ENCODE results near the gene SCO1. TPM values are rescaled to one million over a fixed set of nuclear protein-coding genes. Genes with fewer than 3 reads are reported as not detected.

Gene SCO1
- total RNA-seq, 1 donor from 2014 or later, result 36.0 TPM

DNA sequence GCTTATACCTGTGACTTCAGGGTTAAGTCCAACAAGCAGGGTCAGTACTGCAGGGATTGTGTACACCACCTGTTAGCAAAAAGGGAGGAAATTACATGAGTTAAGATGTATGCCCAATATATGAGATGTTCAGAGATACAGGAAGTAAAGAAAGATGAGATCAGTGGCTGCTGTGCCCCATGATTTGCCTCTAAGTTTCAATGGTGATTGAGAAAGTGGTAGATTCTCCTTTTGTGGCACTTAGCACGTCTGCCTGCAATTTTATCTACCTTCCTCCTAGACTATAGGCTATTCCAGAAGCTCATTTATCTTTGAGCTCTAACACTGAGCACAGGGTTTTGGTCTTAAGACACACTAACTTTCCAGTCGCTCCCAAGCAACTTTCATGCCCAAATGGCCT lies 28.9 kb upstream of the SCO1 start:
- no peak overlapping the region for H3K27ac ChIP-seq (ENCODE audit: low read depth, low read length)
- Mint-ChIP-seq H3K36me3 (ENCODE audit: low read depth, unreplicated experiment) (no peaks in the 10 kb centered on the region), H3K4me3 (ENCODE audit: unreplicated experiment) (no peak overlapping the region), H3K27me3 (ENCODE audit: low read depth, unreplicated experiment) (no peaks in the 10 kb centered on the region), H3K4me1 (ENCODE audit: low read depth, unreplicated experiment) (peaks cover 4% of the 10 kb centered on the region), H3K9me3 (ENCODE audit: unreplicated experiment) (no peaks in the 10 kb centered on the region), H3K27ac (ENCODE audit: unreplicated experiment) (no peak overlapping the region)
- DNase-seq (ENCODE audit: low read depth) (no peak), FAIRE-seq (no peak)
- H3K4me3 ChIP-seq (ENCODE audit: insufficient read depth, low read depth, low read length), result no peak overlapping the region
- no peaks in the 10 kb centered on the region for H3K9me3 ChIP-seq (ENCODE audit: insufficient read depth, low read depth, low read length)
- no peaks in the 10 kb centered on the region for H3K27me3 ChIP-seq (ENCODE audit: insufficient read depth, low read length)
- H3K4me2 ChIP-seq (ENCODE audit: low read length), result no peak overlapping the region
- no peaks in the 10 kb centered on the region for H3K36me3 ChIP-seq (ENCODE audit: insufficient read depth, low read length)
- H2AFZ ChIP-seq (ENCODE audit: low read depth, low read length), result no peak overlapping the region
- H3K4me1 ChIP-seq (ENCODE audit: insufficient read depth, low read length), result no peaks in the 10 kb centered on the region
- H3K9ac ChIP-seq (ENCODE audit: low read length), result no peak overlapping the region
- H4K20me1 ChIP-seq (ENCODE audit: insufficient read depth, low read length), result no peaks in the 10 kb centered on the region
- no peaks in the 10 kb centered on the region for H3K79me2 ChIP-seq (ENCODE audit: insufficient read depth, low read length)
- TF ChIP-seq CTCF (IDR thresholded peaks at IDR 0.05; ENCODE audit: insufficient read depth, low read depth, low read length) (no peak), EZH2 (IDR thresholded peaks at IDR 0.05; ENCODE audit: insufficient read depth, low read length) (no peak)

DNA sequence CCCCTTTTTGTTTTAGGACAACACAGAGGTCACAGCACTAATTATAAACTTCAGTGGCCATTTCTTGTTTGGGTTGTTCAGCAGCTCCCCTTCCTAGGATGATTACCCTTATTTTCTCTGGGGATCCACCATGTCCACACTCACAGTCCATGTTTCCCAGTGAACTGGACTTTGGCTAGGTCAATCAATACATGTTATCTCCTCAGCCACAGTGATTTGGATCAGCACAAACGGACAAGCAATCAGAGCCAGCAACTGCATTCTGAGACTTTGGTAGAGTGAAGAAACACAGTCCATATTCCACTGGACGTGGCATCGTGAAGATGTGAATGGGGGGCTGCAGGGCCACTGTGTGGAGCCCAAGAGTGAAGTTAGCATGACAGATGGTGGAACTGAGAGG lies 27.9 kb upstream of the SCO1 start:
- DNase-seq (ENCODE audit: low read depth), result no peak
- FAIRE-seq, result no peak
- Histone ChIP-seq H3K79me2 (ENCODE audit: insufficient read depth, low read length) (no peaks in the 10 kb centered on the region), H3K9ac (ENCODE audit: low read length) (no peak overlapping the region), H3K27me3 (ENCODE audit: insufficient read depth, low read length) (no peaks in the 10 kb centered on the region), H3K9me3 (ENCODE audit: insufficient read depth, low read depth, low read length) (no peaks in the 10 kb centered on the region), H3K4me2 (ENCODE audit: low read length) (no peak overlapping the region), H3K4me3 (ENCODE audit: insufficient read depth, low read depth, low read length) (no peak overlapping the region), H3K27ac (ENCODE audit: low read depth, low read length) (no peak overlapping the region), H3K36me3 (ENCODE audit: insufficient read depth, low read length) (no peaks in the 10 kb centered on the region), H4K20me1 (ENCODE audit: insufficient read depth, low read length) (no peaks in the 10 kb centered on the region), H3K4me1 (ENCODE audit: insufficient read depth, low read length) (no peaks in the 10 kb centered on the region), H2AFZ (ENCODE audit: low read depth, low read length) (no peak overlapping the region)
- no peaks in the 10 kb centered on the region for H3K27me3 Mint-ChIP-seq (ENCODE audit: low read depth, unreplicated experiment)
- no peak for TF ChIP-seq CTCF (IDR thresholded peaks at IDR 0.05; ENCODE audit: insufficient read depth, low read depth, low read length)
- no peak for TF ChIP-seq EZH2 (IDR thresholded peaks at IDR 0.05; ENCODE audit: insufficient read depth, low read length)
- no peaks in the 10 kb centered on the region for H3K4me1 Mint-ChIP-seq (ENCODE audit: low read depth, unreplicated experiment)
- H3K4me3 Mint-ChIP-seq (ENCODE audit: unreplicated experiment), result no peak overlapping the region
- H3K9me3 Mint-ChIP-seq (ENCODE audit: unreplicated experiment), result no peaks in the 10 kb centered on the region
- H3K27ac Mint-ChIP-seq (ENCODE audit: unreplicated experiment), result no peak overlapping the region
- H3K36me3 Mint-ChIP-seq (ENCODE audit: low read depth, unreplicated experiment), result no peaks in the 10 kb centered on the region

- Histone ChIP-seq H3K36me3 (ENCODE audit: insufficient read depth, low read length) (no peaks in the 10 kb centered on the region), H3K79me2 (ENCODE audit: insufficient read depth, low read length) (no peaks in the 10 kb centered on the region), H3K4me2 (ENCODE audit: low read length) (no peak overlapping the region), H4K20me1 (ENCODE audit: insufficient read depth, low read length) (no peaks in the 10 kb centered on the region), H3K9ac (ENCODE audit: low read length) (no peak overlapping the region), H3K4me1 (ENCODE audit: insufficient read depth, low read length) (no peaks in the 10 kb centered on the region), H3K27me3 (ENCODE audit: insufficient read depth, low read length) (no peaks in the 10 kb centered on the region), H3K9me3 (ENCODE audit: insufficient read depth, low read depth, low read length) (no peaks in the 10 kb centered on the region), H2AFZ (ENCODE audit: low read depth, low read length) (no peak overlapping the region), H3K27ac (ENCODE audit: low read depth, low read length) (no peak overlapping the region), H3K4me3 (ENCODE audit: insufficient read depth, low read depth, low read length) (no peak overlapping the region)
- Mint-ChIP-seq H3K27me3 (ENCODE audit: low read depth, unreplicated experiment) (no peaks in the 10 kb centered on the region), H3K36me3 (ENCODE audit: low read depth, unreplicated experiment) (no peaks in the 10 kb centered on the region), H3K4me3 (ENCODE audit: unreplicated experiment) (no peak overlapping the region), H3K27ac (ENCODE audit: unreplicated experiment) (no peak overlapping the region), H3K4me1 (ENCODE audit: low read depth, unreplicated experiment) (no peaks in the 10 kb centered on the region), H3K9me3 (ENCODE audit: unreplicated experiment) (no peaks in the 10 kb centered on the region)
- DNase-seq (ENCODE audit: low read depth), result no peak
- no peak for FAIRE-seq
- no peak for TF ChIP-seq EZH2 (IDR thresholded peaks at IDR 0.05; ENCODE audit: insufficient read depth, low read length)
- no peak for TF ChIP-seq CTCF (IDR thresholded peaks at IDR 0.05; ENCODE audit: insufficient read depth, low read depth, low read length)
These were observed 27.3 kb upstream of the SCO1 start for GRCh38 chr17:10724546-10725195.

All from astrocyte (in vitro differentiated cells and primary cell).